HepG2 (cell line): ENCODE data around the gene DPF1. TPM values are rescaled to one million over a fixed set of nuclear protein-coding genes. Genes with fewer than 3 reads are reported as not detected.
A peak's percentile ranks its signal among the peaks of the same experiment; 100 is the strongest.

Experiments
- GLI4 ChIP-seq: sonication (generic); formaldehyde crosslinking; IDR thresholded peaks from 2 replicates; pipeline ENCODE4 v1.5.1; 2020; ENCODE audit warnings: missing genetic modification reagents, mild to moderate bottlenecking, moderate library complexity, borderline replicate concordance
- HNRNPUL1 ChIP-seq: fragments of 200-400 bp; formaldehyde crosslinking; IDR thresholded peaks from 2 replicates; pipeline ENCODE4 v1.6.1; 2017; ENCODE audit warnings: low read depth, mild to moderate bottlenecking, low read length, moderate library complexity
- HOXA3 ChIP-seq: sonication (generic); formaldehyde crosslinking; IDR thresholded peaks from 2 replicates; pipeline ENCODE4 v1.5.0; 2020; ENCODE audit warnings: missing genetic modification reagents
- MED1 ChIP-seq: sonication (generic); formaldehyde crosslinking; IDR thresholded peaks from 2 replicates; pipeline ENCODE4 v1.4.0; 2020; ENCODE audit warnings: missing genetic modification reagents
- MED13 ChIP-seq: sonication (generic); formaldehyde crosslinking; IDR thresholded peaks from 2 replicates; pipeline ENCODE4 v1.5.0; 2020; ENCODE audit warnings: missing genetic modification reagents
- MIER2 ChIP-seq: IDR thresholded peaks from 2 replicates; pipeline ENCODE4 v1.6.1; 2016; ENCODE audit warnings: missing biosample characterization, missing genetic modification reagents
- MLLT10 ChIP-seq: sonication (generic); formaldehyde crosslinking; IDR thresholded peaks from 2 replicates; pipeline ENCODE4 v1.4.0; 2020; ENCODE audit warnings: missing genetic modification reagents
- MYNN ChIP-seq: sonication (generic); formaldehyde crosslinking; IDR thresholded peaks from 2 replicates; pipeline ENCODE4 v1.4.0; 2020; ENCODE audit warnings: mild to moderate bottlenecking, low read depth, missing genetic modification reagents
- PAXIP1 ChIP-seq: sonication (generic); formaldehyde crosslinking; conservative IDR thresholded peaks from 2 replicates; pipeline ENCODE4 v1.4.0; 2020; ENCODE audit warnings: mild to moderate bottlenecking, missing genetic modification reagents, moderate library complexity
- REXO4 ChIP-seq: sonication (generic); formaldehyde crosslinking; IDR thresholded peaks from 2 replicates; pipeline ENCODE4 v1.8.0; 2022; ENCODE audit warnings: missing genetic modification reagents, mild to moderate bottlenecking, borderline replicate concordance
- RNF219 ChIP-seq: sonication (generic); formaldehyde crosslinking; IDR thresholded peaks from 2 replicates; pipeline ENCODE4 v1.5.0; 2020; ENCODE audit warnings: mild to moderate bottlenecking, missing genetic modification reagents
- SYNCRIP ChIP-seq: fragments of 200-400 bp; formaldehyde crosslinking; IDR thresholded peaks from 2 replicates; pipeline ENCODE4 v1.6.1; 2018; ENCODE audit warnings: mild to moderate bottlenecking, low read depth, low read length; ENCODE audit not compliant: insufficient read depth
- TFE3 ChIP-seq: IDR thresholded peaks from 2 replicates; pipeline ENCODE4 v1.6.1; 2016
- ZBTB21 ChIP-seq: sonication (generic); formaldehyde crosslinking; IDR thresholded peaks from 2 replicates; pipeline ENCODE4 v1.4.0; 2020; ENCODE audit warnings: missing genetic modification reagents
- ZFAT ChIP-seq: sonication (generic); formaldehyde crosslinking; conservative IDR thresholded peaks from 2 replicates; pipeline ENCODE4 v1.8.1; 2023; ENCODE audit warnings: missing genetic modification reagents, inconsistent platforms
- ZNF143 ChIP-seq: sonication (generic); formaldehyde crosslinking; IDR thresholded peaks from 2 replicates; pipeline ENCODE4 v1.4.0; 2020; ENCODE audit warnings: missing genetic modification reagents
- ZNF232 ChIP-seq: sonication (generic); formaldehyde crosslinking; IDR thresholded peaks from 2 replicates; pipeline ENCODE4 v1.4.0; 2020; ENCODE audit warnings: missing genetic modification reagents, borderline replicate concordance
- ZNF484 ChIP-seq: sonication (generic); formaldehyde crosslinking; IDR thresholded peaks from 2 replicates; pipeline ENCODE4 v1.5.1; 2020; ENCODE audit warnings: mild to moderate bottlenecking, low read depth, missing genetic modification reagents, borderline replicate concordance
- ZNF501 ChIP-seq: sonication (generic); formaldehyde crosslinking; IDR thresholded peaks from 2 replicates; pipeline ENCODE4 v1.5.1; 2020; ENCODE audit warnings: mild to moderate bottlenecking, moderate library complexity, missing genetic modification reagents
- ZNF569 ChIP-seq: sonication (generic); formaldehyde crosslinking; IDR thresholded peaks from 2 replicates; pipeline ENCODE4 v1.5.0; 2020; ENCODE audit warnings: mild to moderate bottlenecking, missing genetic modification reagents, moderate library complexity, borderline replicate concordance
- ZNF607 ChIP-seq: sonication (generic); formaldehyde crosslinking; IDR thresholded peaks from 2 replicates; pipeline ENCODE4 v1.5.1; 2020; ENCODE audit warnings: missing genetic modification reagents, mild to moderate bottlenecking, borderline replicate concordance
- ZNF850 ChIP-seq: sonication (generic); formaldehyde crosslinking; conservative IDR thresholded peaks from 2 replicates; pipeline ENCODE4 v1.9.0; 2021; ENCODE audit warnings: mild to moderate bottlenecking, missing genetic modification reagents
- ZNF891 ChIP-seq: sonication (generic); formaldehyde crosslinking; IDR thresholded peaks from 2 replicates; pipeline ENCODE4 v1.5.0; 2020; ENCODE audit warnings: mild to moderate bottlenecking, missing genetic modification reagents
- ZZZ3 ChIP-seq: sonication (generic); formaldehyde crosslinking; IDR thresholded peaks from 2 replicates; pipeline ENCODE4 v1.4.0; 2020; ENCODE audit warnings: missing genetic modification reagents, mild to moderate bottlenecking, borderline replicate concordance
- polyA plus RNA-seq, 8 experiments: library from polyadenylated mRNA; depleted of rRNA in 3 of 8; stranded (reverse) in 7 of 8; unstranded in 1 of 8; fragments of >200 nt; fragmentation: Illumina TruSeq in 4 of 8; extraction: Trizol in 4 of 8; gene quantifications; 2 replicates each; pipeline versions ENCODE4 v1.2.1 to v1.2.3, GENCODE V29; 2011 to 2016; ENCODE audit warnings: low read depth in 4 of 8, missing spikeins in 1 of 8, mixed read lengths in 1 of 8; ENCODE audit not compliant: insufficient read depth in 1 of 8
- total RNA-seq, 5 experiments: library from RNA; depleted of rRNA; stranded (reverse); fragments of >200 nt; fragmentation: Illumina TruSeq; extraction: Trizol; gene quantifications; 2 replicates each; pipeline ENCODE4 v1.2.3, GENCODE V29; 2016; ENCODE audit warnings: low read depth in 1 of 5

The DPF1 gene
- total and polyA plus RNA-seq, 2 of the 13 experiments (the other 11 are each of a cell fraction or from before 2014, with no cell fraction given): 1.0 to 3.2 TPM

GRCh38 chr19:38224014-38224862 is at the start of gene DPF1 (continued):
- TF ChIP-seq ZZZ3 (no peak), TFE3 (no peak), ZNF607 (CRISPR knock-in tag) (peak; percentile 28; the same call in 1 of the 2 replicates), ZBTB21 (CRISPR knock-in tag) (no peak), RNF219 (no peak), ZNF232 (CRISPR knock-in tag) (no peak), GLI4 (CRISPR knock-in tag) (no peak), MED1 (CRISPR knock-in tag) (no peak), PAXIP1 (peak; percentile 31; the same call in 1 of the 2 replicates), MED13 (CRISPR knock-in tag) (no peak), MYNN (no peak), SYNCRIP (no peak), ZNF143 (CRISPR knock-in tag) (peak; percentile 93), ZNF891 (CRISPR knock-in tag) (no peak), ZNF850 (no peak), ZFAT (no peak), MLLT10 (CRISPR knock-in tag) (no peak), ZNF501 (CRISPR knock-in tag) (peak; percentile 66), ZNF484 (CRISPR knock-in tag) (no peak), HOXA3 (CRISPR knock-in tag) (peak; percentile 36; the same call in 1 of the 2 replicates), REXO4 (CRISPR knock-in tag) (no peak), MIER2 (CRISPR knock-in tag) (no peak), HNRNPUL1 (no peak), ZNF569 (CRISPR knock-in tag) (no peak)
